ENCODE results near the gene PTAR1.

PTAR1 gene

DNA sequence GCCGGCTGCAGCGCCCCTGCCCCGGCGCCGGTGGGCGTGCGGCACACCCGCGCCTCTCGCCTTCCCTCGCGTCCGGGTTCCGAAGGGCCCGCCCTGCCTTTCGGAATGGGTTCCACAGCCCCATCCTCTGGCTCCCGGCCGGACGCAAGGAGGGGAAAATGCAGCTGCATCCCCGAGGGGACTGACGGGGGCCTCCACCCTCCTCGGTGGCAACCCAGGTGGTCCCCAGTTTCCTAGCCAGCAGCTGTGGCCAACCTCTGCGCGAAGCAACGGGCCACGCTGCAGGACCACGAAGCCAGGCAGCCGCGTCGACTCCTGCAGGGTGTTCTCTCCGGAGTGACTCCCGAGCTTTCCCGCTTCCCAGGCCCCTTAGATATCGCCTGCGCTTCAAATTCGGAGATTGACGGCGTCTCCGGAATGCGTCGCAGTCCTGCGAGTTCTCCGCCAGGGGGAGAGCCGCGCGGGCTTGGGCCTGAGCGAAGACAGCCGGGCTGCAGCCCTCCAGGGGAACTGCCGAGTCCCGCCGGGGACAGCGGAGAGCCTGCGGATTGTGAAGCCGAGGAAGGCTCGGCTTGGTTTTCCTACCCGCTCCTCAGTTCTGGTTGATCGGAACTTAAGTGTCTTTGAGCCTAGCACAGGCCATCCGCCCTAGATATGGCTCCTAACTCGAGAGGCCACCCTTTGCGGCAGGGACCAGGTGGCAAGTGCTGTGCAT lies 87.1 kb downstream of the PTAR1 start:
- DNase-seq: peak; percentile 69

DNA sequence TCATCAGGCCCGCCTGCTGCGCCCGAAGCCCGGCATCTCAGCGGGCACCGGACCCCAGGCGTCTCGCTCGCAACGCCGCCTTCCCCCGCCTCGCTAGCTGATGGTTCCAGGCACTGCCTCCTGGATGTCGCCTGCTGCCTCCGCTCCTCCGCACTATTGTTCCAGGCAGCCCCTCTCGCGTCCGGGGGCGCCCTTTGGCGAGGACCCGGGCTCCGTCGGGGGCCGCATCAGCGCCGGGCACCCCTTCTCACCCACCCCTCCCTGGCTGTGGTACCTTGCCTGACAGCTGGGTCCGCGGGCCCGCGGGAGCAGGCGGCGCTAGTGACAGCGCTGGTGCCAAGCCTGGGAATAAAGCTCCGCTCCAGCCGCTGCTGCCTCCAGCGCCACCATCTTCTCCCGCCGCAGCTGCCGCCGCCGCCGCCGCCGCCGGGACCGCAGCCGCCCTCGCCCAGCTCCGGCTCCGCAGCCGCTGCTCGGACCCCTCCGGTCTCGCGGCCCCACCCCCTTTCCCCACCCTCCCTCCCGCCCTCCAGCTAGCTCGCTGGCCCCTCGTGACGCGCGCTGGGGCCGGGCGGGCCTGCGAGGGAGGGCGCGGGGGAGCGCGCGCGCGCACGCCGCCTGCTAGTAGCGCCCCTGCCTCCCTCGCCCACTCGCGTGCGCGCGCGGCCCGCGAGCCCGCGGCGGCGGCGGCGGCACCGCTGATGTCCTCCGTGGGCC lies 87.8 kb downstream of the PTAR1 start, which contains the start of gene APBA1:
TSS of gene APBA1 (minus strand) at position 493 of the 717 bp plus-strand sequence.
- peak; percentile 32 for DNase-seq

DNA sequence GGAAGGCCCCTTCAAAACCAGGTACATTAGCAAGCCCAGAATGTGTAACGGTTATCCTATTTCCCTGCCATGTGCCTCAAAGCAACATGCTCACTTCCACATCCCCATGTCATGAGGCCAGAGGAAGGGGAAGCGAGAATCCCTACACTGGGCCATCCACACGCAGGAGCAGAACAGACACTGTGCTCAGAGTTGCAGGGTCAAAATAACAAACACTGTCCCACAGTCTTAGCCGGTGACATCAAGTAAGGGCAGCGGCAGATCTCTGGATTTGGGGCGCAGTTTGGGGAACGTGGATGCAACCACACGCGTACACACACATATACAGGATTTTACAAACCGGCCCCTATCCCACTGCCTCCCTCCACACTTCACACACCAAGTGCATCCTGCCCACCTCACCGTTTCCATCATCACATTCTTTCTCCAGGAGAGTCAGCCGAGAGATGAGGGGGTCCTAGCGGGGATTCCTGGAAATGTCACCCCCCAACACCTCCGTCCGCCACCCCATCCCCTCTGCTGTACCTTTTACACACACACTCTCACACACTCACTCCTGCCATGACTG lies 88.4 kb downstream of the PTAR1 start:
- no peak for DNase-seq

DNA sequence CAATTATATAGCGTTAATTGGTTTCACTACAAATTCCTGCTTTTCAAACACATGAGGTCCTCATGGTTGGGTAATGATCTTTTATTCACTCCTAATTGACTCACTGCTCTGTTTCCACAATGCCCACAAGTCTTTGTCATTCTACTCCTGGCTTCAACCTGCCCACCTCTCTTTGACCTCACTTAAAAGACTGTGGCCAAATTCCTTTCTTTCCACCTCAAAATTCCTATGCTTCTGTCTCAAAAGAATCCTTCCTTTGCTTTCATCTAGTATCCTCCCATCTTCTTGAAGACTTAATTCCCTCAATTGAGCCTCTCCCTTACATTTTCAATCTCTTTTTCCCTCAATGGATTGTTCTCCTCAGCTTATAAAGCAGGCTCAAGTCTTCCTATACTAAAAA lies 92.5 kb downstream of the PTAR1 start:
- no peak for DNase-seq

DNA sequence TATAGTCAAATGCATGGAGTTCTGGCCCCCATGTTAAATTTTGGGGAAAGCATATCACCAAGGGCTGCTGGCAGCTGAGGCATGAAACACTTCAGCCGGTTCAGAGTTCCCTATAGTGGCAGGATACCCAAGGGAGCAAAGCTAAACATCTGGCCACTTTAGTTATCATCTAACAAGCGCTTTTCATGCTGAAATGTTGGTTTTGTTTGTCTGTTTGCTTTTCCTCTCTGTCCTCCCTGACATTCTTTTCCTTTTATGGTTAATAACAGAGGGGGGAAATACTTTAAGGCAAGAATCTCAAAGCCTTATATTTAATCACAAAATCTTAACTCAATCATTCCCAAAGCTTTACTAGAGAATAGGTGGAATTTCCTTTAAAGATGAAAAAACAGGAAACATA lies 99.5 kb downstream of the PTAR1 start:
- no peak for DNase-seq
